Activated naive CD8-positive, alpha-beta T cell (primary cell): ENCODE data around the gene NOS2.

Experiments
- H3K27ac Mint-ChIP-seq: one replicate; pipeline ENCODE4 v1.8.0; 2021; ENCODE audit warnings: mixed read lengths
- H3K27me3 Mint-ChIP-seq: one replicate; pipeline ENCODE4 v1.8.0; 2021; ENCODE audit warnings: mixed read lengths
- H3K36me3 Mint-ChIP-seq: one replicate; pipeline ENCODE4 v1.8.0; 2021; ENCODE audit warnings: mixed read lengths
- H3K4me1 Mint-ChIP-seq: one replicate; pipeline ENCODE4 v1.8.0; 2021; ENCODE audit warnings: low read depth, mixed read lengths
- H3K4me3 Mint-ChIP-seq: one replicate; pipeline ENCODE4 v1.8.0; 2021; ENCODE audit warnings: mild to moderate bottlenecking, mixed read lengths
- H3K9me3 Mint-ChIP-seq: one replicate; pipeline ENCODE4 v1.8.0; 2021; ENCODE audit warnings: low read depth, mixed read lengths

Gene NOS2

GRCh38 chr17:27807567-27808470, 7.5 kb upstream of the NOS2 start:
- Mint-ChIP-seq H3K9me3 (no peaks in the 10 kb centered on the region), H3K27me3 (no peaks in the 10 kb centered on the region), H3K4me1 (peaks cover 43% of the 10 kb centered on the region), H3K36me3 (no peaks in the 10 kb centered on the region), H3K4me3 (peak overlapping the region; percentile 44), H3K27ac (peak overlapping the region; percentile 93)

GRCh38 chr17:27805520-27806146, 5.3 kb upstream of the NOS2 start:
- Mint-ChIP-seq H3K27ac (peak overlapping the region; percentile 88), H3K4me1 (peaks cover 43% of the 10 kb centered on the region), H3K4me3 (peak overlapping the region; percentile 80), H3K36me3 (no peaks in the 10 kb centered on the region), H3K9me3 (no peaks in the 10 kb centered on the region), H3K27me3 (no peaks in the 10 kb centered on the region)

- peaks cover 4% of the 10 kb centered on the region for H3K27me3 Mint-ChIP-seq
- no peak overlapping the region for H3K4me3 Mint-ChIP-seq
- H3K9me3 Mint-ChIP-seq, result no peaks in the 10 kb centered on the region
- H3K4me1 Mint-ChIP-seq, result peaks cover 28% of the 10 kb centered on the region
- no peak overlapping the region for H3K27ac Mint-ChIP-seq
- H3K36me3 Mint-ChIP-seq, result no peaks in the 10 kb centered on the region
Observed at GRCh38 chr17:27804113-27804512, 3.8 kb upstream of the NOS2 start.

GRCh38 chr17:27802962-27803680, 2.8 kb upstream of the NOS2 start:
- Mint-ChIP-seq H3K27ac (no peak overlapping the region), H3K4me1 (peaks cover 18% of the 10 kb centered on the region), H3K36me3 (no peaks in the 10 kb centered on the region), H3K27me3 (peaks cover 5% of the 10 kb centered on the region), H3K4me3 (no peak overlapping the region), H3K9me3 (no peaks in the 10 kb centered on the region)

GRCh38 chr17:27802033-27802432, 1.7 kb upstream of the NOS2 start:
- H3K27me3 Mint-ChIP-seq, result peaks cover 8% of the 10 kb centered on the region
- no peaks in the 10 kb centered on the region for H3K9me3 Mint-ChIP-seq
- peaks cover 10% of the 10 kb centered on the region for H3K4me1 Mint-ChIP-seq
- H3K27ac Mint-ChIP-seq, result no peak overlapping the region
- no peak overlapping the region for H3K4me3 Mint-ChIP-seq
- no peaks in the 10 kb centered on the region for H3K36me3 Mint-ChIP-seq

- no peaks in the 10 kb centered on the region for H3K9me3 Mint-ChIP-seq
- peaks cover 8% of the 10 kb centered on the region for H3K4me1 Mint-ChIP-seq
- peaks cover 25% of the 10 kb centered on the region for H3K27me3 Mint-ChIP-seq
- H3K27ac Mint-ChIP-seq, result no peak overlapping the region
- H3K4me3 Mint-ChIP-seq, result no peak overlapping the region
- no peaks in the 10 kb centered on the region for H3K36me3 Mint-ChIP-seq
Observed at GRCh38 chr17:27798376-27798775, 2.0 kb downstream of the NOS2 start.

- Mint-ChIP-seq H3K4me1 (peaks cover 8% of the 10 kb centered on the region), H3K27me3 (peaks cover 25% of the 10 kb centered on the region), H3K27ac (no peak overlapping the region), H3K9me3 (no peaks in the 10 kb centered on the region), H3K36me3 (no peaks in the 10 kb centered on the region), H3K4me3 (no peak overlapping the region)
Observed at GRCh38 chr17:27797390-27798091, 2.8 kb downstream of the NOS2 start.

- H3K27ac Mint-ChIP-seq, result no peak overlapping the region
- H3K4me1 Mint-ChIP-seq, result peaks cover 9% of the 10 kb centered on the region
- no peaks in the 10 kb centered on the region for H3K36me3 Mint-ChIP-seq
- peaks cover 30% of the 10 kb centered on the region for H3K27me3 Mint-ChIP-seq
- H3K9me3 Mint-ChIP-seq, result no peaks in the 10 kb centered on the region
- H3K4me3 Mint-ChIP-seq, result peak overlapping the region; percentile 68
Observed at GRCh38 chr17:27793906-27794569, 6.3 kb downstream of the NOS2 start.

GRCh38 chr17:27793168-27793905, 7.0 kb downstream of the NOS2 start:
- H3K4me3 Mint-ChIP-seq, result peak overlapping the region; percentile 68

GRCh38 chr17:27792095-27792494, 8.2 kb downstream of the NOS2 start:
- H3K27ac Mint-ChIP-seq, result no peak overlapping the region
- peaks cover 9% of the 10 kb centered on the region for H3K4me1 Mint-ChIP-seq
- no peaks in the 10 kb centered on the region for H3K36me3 Mint-ChIP-seq
- H3K9me3 Mint-ChIP-seq, result no peaks in the 10 kb centered on the region
- H3K27me3 Mint-ChIP-seq, result peaks cover 27% of the 10 kb centered on the region
- H3K4me3 Mint-ChIP-seq, result no peak overlapping the region

More at GRCh38 chr17:27793168-27793905, 7.0 kb downstream of the NOS2 start:
- Mint-ChIP-seq H3K9me3 (no peaks in the 10 kb centered on the region), H3K4me1 (peaks cover 9% of the 10 kb centered on the region), H3K27me3 (peaks cover 29% of the 10 kb centered on the region), H3K27ac (no peak overlapping the region), H3K36me3 (no peaks in the 10 kb centered on the region)

- no peak overlapping the region for H3K4me3 Mint-ChIP-seq
- H3K27me3 Mint-ChIP-seq, result peaks cover 11% of the 10 kb centered on the region
- no peaks in the 10 kb centered on the region for H3K9me3 Mint-ChIP-seq
Observed at GRCh38 chr17:27788919-27789318, 11.4 kb downstream of the NOS2 start.

GRCh38 chr17:27783440-27784350, 16.6 kb downstream of the NOS2 start:
- Mint-ChIP-seq H3K36me3 (no peaks in the 10 kb centered on the region), H3K4me3 (no peak overlapping the region), H3K27me3 (peaks cover 1% of the 10 kb centered on the region), H3K4me1 (no peaks in the 10 kb centered on the region), H3K27ac (no peak overlapping the region), H3K9me3 (no peaks in the 10 kb centered on the region)

More at GRCh38 chr17:27788919-27789318, 11.4 kb downstream of the NOS2 start:
- Mint-ChIP-seq H3K4me1 (peaks cover 4% of the 10 kb centered on the region), H3K27ac (no peak overlapping the region), H3K36me3 (no peaks in the 10 kb centered on the region)

GRCh38 chr17:27782791-27783206, 17.5 kb downstream of the NOS2 start:
- no peaks in the 10 kb centered on the region for H3K27me3 Mint-ChIP-seq
- H3K27ac Mint-ChIP-seq, result no peak overlapping the region
- H3K36me3 Mint-ChIP-seq, result no peaks in the 10 kb centered on the region
- no peaks in the 10 kb centered on the region for H3K4me1 Mint-ChIP-seq
- H3K9me3 Mint-ChIP-seq, result no peaks in the 10 kb centered on the region
- no peak overlapping the region for H3K4me3 Mint-ChIP-seq
